Panc1 (cell line): ENCODE measurements around the gene MFSD2A. TPM values are rescaled to one million over a fixed set of nuclear protein-coding genes. Genes with fewer than 3 reads are reported as not detected.

Experiments used
- ATAC-seq: fragments of 200-7000 bp; cut with Tn5 transposase; 2 replicates; pipeline ENCODE4 v1.9.1; 2020; ENCODE audit warnings: mild to moderate bottlenecking, moderate library complexity
- BruUV-seq: library from RNA; stranded (reverse); fragments of 400-500 nt; replicated peaks from 2 replicates; lab custom pipeline; 2021; lab: Mats Ljungman, UMichigan
- CTCF ChIA-PET: fragments of 300-600 bp; sonication (Branson Sonifier 250); formaldehyde crosslinking; loops from one replicate; lab custom pipeline; 2022; ENCODE audit warnings: antibody characterized with exemption; lab: Charles Lee
- POLR2A ChIA-PET: fragments of 300-600 bp; sonication (Branson Sonifier 250); formaldehyde crosslinking; loops from one replicate; lab custom pipeline; 2022; ENCODE audit warnings: antibody characterized with exemption; lab: Charles Lee
- DNase-seq: peaks from one replicate; pipeline ENCODE4 v3.0.0-alpha.2; 2010; ENCODE audit warnings: low read depth, low spot score
- H3K27ac ChIP-seq: 2 replicates; pipeline ENCODE4 v1.5.1; 2011; ENCODE audit warnings: mild to moderate bottlenecking, low read length, inconsistent platforms
- H3K27me3 ChIP-seq: fragments of 200-500 bp; sonication (Bioruptor generic); 2 replicates; pipeline ENCODE4 v1.6.0; 2014; ENCODE audit warnings: low read length, inconsistent platforms; ENCODE audit not compliant: control insufficient read depth, insufficient read depth
- H3K36me3 ChIP-seq: fragments of 200-500 bp; sonication (Bioruptor generic); 2 replicates; pipeline ENCODE4 v1.5.1; 2014; ENCODE audit warnings: inconsistent platforms, mild to moderate bottlenecking, low read length, moderate library complexity; ENCODE audit not compliant: control insufficient read depth, insufficient read depth
- H3K4me1 ChIP-seq: 2 replicates; pipeline ENCODE4 v1.5.1; 2011; ENCODE audit warnings: inconsistent platforms, mild to moderate bottlenecking, low read length, moderate library complexity; ENCODE audit not compliant: control insufficient read depth, insufficient read depth
- H3K4me3 ChIP-seq, 2 experiments: 2 replicates each; pipeline ENCODE4 v1.5.1; 2011 to 2012; ENCODE audit warnings: low read depth in 2 of 2, low read length in 2 of 2, mild to moderate bottlenecking in 2 of 2, inconsistent platforms in 1 of 2, moderate library complexity in 1 of 2
- H3K9me3 ChIP-seq: fragments of 200-500 bp; sonication (Bioruptor generic); 2 replicates; pipeline ENCODE4 v1.5.1; 2014; ENCODE audit warnings: low read depth, mild to moderate bottlenecking, inconsistent platforms, low read length, moderate library complexity; ENCODE audit not compliant: control insufficient read depth, insufficient read depth
- CTCF ChIP-seq: fragments of 450-650 bp; IDR thresholded peaks from 2 replicates; pipeline ENCODE4 v1.5.1; 2017; ENCODE audit warnings: mild to moderate bottlenecking
- POLR2AphosphoS5 ChIP-seq: IDR thresholded peaks from 2 replicates; pipeline ENCODE4 v1.6.1; 2012; ENCODE audit warnings: mild to moderate bottlenecking, low read depth, low read length, moderate library complexity
- REST ChIP-seq, 2 experiments: IDR thresholded peaks; 2 replicates each; pipeline ENCODE4 v1.6.1; 2011 to 2012; ENCODE audit warnings: low read depth in 2 of 2, control low read depth in 1 of 2, low read length in 1 of 2, mild to moderate bottlenecking in 1 of 2, moderate library complexity in 1 of 2; ENCODE audit not compliant: insufficient read depth in 1 of 2
- SIN3A ChIP-seq: IDR thresholded peaks from 2 replicates; pipeline ENCODE4 v1.6.1; 2012; ENCODE audit warnings: low read depth, mild to moderate bottlenecking, low read length, moderate library complexity, borderline replicate concordance; ENCODE audit not compliant: insufficient read depth
- TCF7L2 ChIP-seq: IDR thresholded peaks from 2 replicates; pipeline ENCODE4 v1.6.1; 2011; ENCODE audit warnings: mild to moderate bottlenecking, low read depth, low read length, inconsistent platforms
- in situ Hi-C: cut with HindIII; loops from 2 replicates; pipeline ENCODE4 v1.10.0; 2016; ENCODE audit warnings: low sequenced_read_pairs, low pct_unique_long_range_greater_than_20kb
- intact Hi-C: fragments of 100-400 bp; cut with micrococcal nuclease; formaldehyde crosslinking; loops from one replicate; pipeline ENCODE4 v1.10.0; 2022; ENCODE audit not compliant: unreplicated experiment
- total RNA-seq: library from RNA; stranded (reverse); gene quantifications from one replicate; pipeline ENCODE4 v1.2.1, GENCODE V29; 2021; ENCODE audit not compliant: unreplicated experiment

Gene MFSD2A
- total RNA-seq, 1 experiment from 2014 or later = 1.2 TPM

- Histone ChIP-seq H3K36me3 (no peaks in the 10 kb centered on the region), H3K4me3 (no peak overlapping the region), H3K9me3 (0 out of 2 replicates have a peak, but pooled peaks cover under 1% of the 10 kb centered on the region), H3K27me3 (no peaks in the 10 kb centered on the region), H3K4me1 (no peaks in the 10 kb centered on the region), H3K27ac (no peak overlapping the region)
- intact Hi-C loops = no loop called here
- ChIA-PET CTCF (interaction anchor here (0.6 to 0.9 kb wide), 3 partner anchors 14 to 339 kb away, joined by 3 to 5 read pairs (median 4); no protein-coding TSS in a partner anchor), POLR2A (no interaction called here)
- no TSS peak for BruUV-seq
- no peak for TF ChIP-seq REST (IDR thresholded peaks at IDR 0.05; ENCODE audit: insufficient read depth in 1 of 2, low read depth in 2 of 2, low read length in 1 of 2)
- TF ChIP-seq SIN3A = no peak
- no peak for TF ChIP-seq CTCF
- TF ChIP-seq POLR2AphosphoS5 = no peak
- TF ChIP-seq TCF7L2 = no peak
- ATAC-seq (0 out of 2 replicates have a peak, but pooled peaks have one; percentile 36), DNase-seq (no peak)
- in situ Hi-C loops = no loop called here
These were observed 63.1 kb downstream of the MFSD2A start for GRCh38 chr1:40017951-40018575.

Other genes with a start within 250 kb of the MFSD2A start
- gene PPIE, start 216.3 kb upstream of the MFSD2A start, total RNA-seq = 53.0 TPM
- 1.9 TPM for gene OXCT2, start 183.8 kb upstream of the MFSD2A start, total RNA-seq
- 3.7 TPM for gene BMP8B, start 166.3 kb upstream of the MFSD2A start, total RNA-seq
- gene TRIT1, start 71.6 kb upstream of the MFSD2A start, total RNA-seq = 22.7 TPM
- 2.0 TPM for gene MYCL, start 53.2 kb upstream of the MFSD2A start, total RNA-seq
- 463 TPM for gene CAP1, start 85.6 kb downstream of the MFSD2A start, total RNA-seq
- gene PPT1, start 142.1 kb downstream of the MFSD2A start, total RNA-seq = 158 TPM
- gene RLF, start 206.2 kb downstream of the MFSD2A start, total RNA-seq = 15.7 TPM